Right lobe of liver (tissue), 6 donors: ENCODE data around the gene SEPTIN7. TPM values are rescaled to one million over a fixed set of nuclear protein-coding genes. Genes with fewer than 3 reads are reported as not detected.

Experiments
- ATAC-seq, 4 donors: fragments of 200-7000 bp; cut with Tn5 transposase; one replicate each; pipeline ENCODE4 v1.9.1; 2020; ENCODE audit warnings: mild to moderate bottlenecking in 4 of 4, moderate library complexity in 4 of 4
- DNase-seq, 3 donors: peaks; one replicate each; pipeline ENCODE4 v3.0.0-alpha.2; 2020
- H3K27ac ChIP-seq, 3 donors: fragments of 200-600 bp; one replicate each; pipeline ENCODE4 v1.8.0; 2022
- H3K27me3 ChIP-seq, 2 donors: fragments of 200-600 bp; one replicate each; pipeline ENCODE4 v1.8.0; 2022
- H3K36me3 ChIP-seq, 4 donors: fragments of 200-600 bp; sonication (generic) in 1 of 4; one replicate each; pipeline versions ENCODE4 v1.5.1 to v1.8.0; 2017 to 2022; ENCODE audit warnings: control low read depth in 1 of 4
- H3K4me1 ChIP-seq, 4 donors: fragments of 200-600 bp; sonication (generic) in 1 of 4; one replicate each; pipeline versions ENCODE4 v1.5.1 to v1.8.0; 2017 to 2022; ENCODE audit warnings: control low read depth in 1 of 4
- H3K4me3 ChIP-seq, 3 donors: fragments of 200-600 bp; one replicate each; pipeline ENCODE4 v1.8.0; 2022
- H3K9me3 ChIP-seq, 4 donors: fragments of 200-600 bp; sonication (generic) in 1 of 4; one replicate each; pipeline versions ENCODE4 v1.5.1 to v1.8.0; 2017 to 2022; ENCODE audit warnings: control low read depth in 1 of 4
- CTCF ChIP-seq, 4 donors: fragments of 200-600 bp in 3 of 4; fragments of 450-650 bp in 1 of 4; IDR thresholded peaks; one replicate each; pipeline versions ENCODE4 v1.5.1 to v1.8.0; 2016 to 2022; ENCODE audit warnings: antibody characterized with exemption in 4 of 4, mild to moderate bottlenecking in 2 of 4
- POLR2A ChIP-seq: fragments of 450-650 bp; IDR thresholded peaks from one replicate; pipeline ENCODE4 v1.6.1; 2017; ENCODE audit warnings: antibody characterized with exemption, mild to moderate bottlenecking
- WGBS: methylation state at CpG from one replicate; pipeline ENCODE4 v1.1.6; 2018; ENCODE audit warnings: low coverage, low lambda C conversion rate; ENCODE audit not compliant: insufficient coverage; ENCODE audit errors: missing lambda C conversion rate; 5-methylcytosine and 5-hydroxymethylcytosine counted together
- intact Hi-C, 2 donors: fragments of 100-400 bp; cut with DNase I; formaldehyde crosslinking; loops; one replicate each; pipeline versions ENCODE4 v1.11.2 to v1.14.1; 2022
- total RNA-seq, 6 experiments: library from RNA; depleted of rRNA in 2 of 6; stranded (reverse); fragments of >200 nt in 2 of 6; fragmentation: NEBNext Ultra II Directional in 3 of 6; extraction: Animal tissue kit (Norgen Biotek cat#: 25700) in 3 of 6; gene quantifications; one replicate each; pipeline versions ENCODE4 v1.1.0 to v1.2.4, GENCODE V29; 2016 to 2023
- donor health status: DM: no; HTN: yes; CAD: no.
- donor health status: DM: no; HTN: no; CAD: no.
- donor health status: DM: no; HTN: no; CAD: no.
- donor health status: DM: no; HTN: yes; CAD: no.
- donor health status: DM: no; HTN: yes; CAD: no.

Gene SEPTIN7
- total RNA-seq, 6 experiments from 2014 or later: 35.2 to 67.7 (median 56.5) TPM

- Histone ChIP-seq H3K9me3 (no peaks in the 10 kb centered on the region), H3K4me1 (no peaks in the 10 kb centered on the region), H3K27me3 (no peaks in the 10 kb centered on the region), H3K27ac (no peak overlapping the region), H3K36me3 (no peaks in the 10 kb centered on the region), H3K4me3 (no peak overlapping the region)
- no peak for DNase-seq
- intact Hi-C loops: no loop called here
- no peak for ATAC-seq
- TF ChIP-seq CTCF (IDR thresholded peaks at IDR 0.05) (no peak), POLR2A (no peak)
- 94% methylated on average over 3 of the region's 3 CpGs for WGBS
These were observed 26.9 kb upstream of the SEPTIN7 start for GRCh38 chr7:35773994-35774393.

DNA sequence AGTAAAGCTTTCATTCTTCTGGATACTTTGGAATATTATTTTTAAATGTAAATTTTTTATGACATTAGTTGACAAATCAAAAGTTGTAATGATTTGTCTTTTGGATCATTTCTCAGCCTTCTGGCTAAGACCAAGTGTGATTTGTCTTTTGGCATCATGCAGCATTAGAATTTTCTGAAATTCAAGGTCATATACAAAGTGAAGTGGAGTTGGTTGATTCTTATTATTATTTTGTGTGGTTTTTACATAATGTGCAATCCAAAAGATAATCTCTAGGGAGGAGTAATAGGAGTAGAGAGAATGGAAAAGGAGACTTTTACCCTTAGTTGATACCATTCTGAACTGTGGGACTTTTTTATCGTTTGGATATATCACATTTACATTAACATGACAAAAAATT lies 24.2 kb upstream of the SEPTIN7 start:
- TF ChIP-seq POLR2A (no peak), CTCF (IDR thresholded peaks at IDR 0.05) (no peak)
- no peak overlapping the region for H3K4me3 ChIP-seq
- H3K9me3 ChIP-seq: no peaks in the 10 kb centered on the region
- intact Hi-C loops: no loop called here
- DNase-seq: no peak
- H3K36me3 ChIP-seq: no peaks in the 10 kb centered on the region
- no peaks in the 10 kb centered on the region for H3K27me3 ChIP-seq
- H3K27ac ChIP-seq: no peak overlapping the region
- H3K4me1 ChIP-seq: no peaks in the 10 kb centered on the region
- no peak for ATAC-seq
- WGBS: 88% methylated on average over 1 of the region's 1 CpG

- Histone ChIP-seq H3K27ac (no peak overlapping the region), H3K9me3 (no peaks in the 10 kb centered on the region), H3K27me3 (no peaks in the 10 kb centered on the region), H3K36me3 (no peaks in the 10 kb centered on the region), H3K4me1 (no peaks in the 10 kb centered on the region), H3K4me3 (no peak overlapping the region)
- DNase-seq: no peak
- TF ChIP-seq CTCF (IDR thresholded peaks at IDR 0.05) (no peak), POLR2A (no peak)
- ATAC-seq: no peak
- intact Hi-C loops: no loop called here
These were observed 23.7 kb upstream of the SEPTIN7 start for GRCh38 chr7:35777121-35777520.

DNA sequence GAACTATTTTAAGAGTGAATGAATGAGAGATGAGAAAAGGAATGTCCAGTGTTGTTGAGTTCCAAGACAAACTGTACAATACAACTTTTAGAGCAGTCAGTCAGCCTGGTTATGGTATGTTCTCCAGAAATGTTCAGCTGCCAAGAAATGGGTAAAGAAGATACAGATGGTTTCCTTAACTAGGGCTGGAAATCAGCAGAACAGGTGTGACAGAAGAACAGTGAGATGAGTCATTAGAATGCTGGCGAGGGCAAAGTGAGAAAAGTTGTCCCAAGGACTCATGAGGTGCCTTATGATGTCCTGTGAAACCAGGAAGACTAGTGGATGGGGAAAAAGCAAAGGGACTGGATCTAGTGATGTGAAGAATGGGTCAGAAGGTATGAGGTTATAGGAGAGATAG lies 20.8 kb upstream of the SEPTIN7 start:
- WGBS: 100% methylated on average over 1 of the region's 1 CpG
- intact Hi-C loops: no loop called here
- no peak for ATAC-seq

More for the DNA sequence above, 20.8 kb upstream of the SEPTIN7 start:
- DNase-seq: no peak
- Histone ChIP-seq H3K4me3 (no peak overlapping the region), H3K9me3 (no peaks in the 10 kb centered on the region), H3K27ac (no peak overlapping the region), H3K27me3 (no peaks in the 10 kb centered on the region), H3K4me1 (no peaks in the 10 kb centered on the region), H3K36me3 (no peaks in the 10 kb centered on the region)
- TF ChIP-seq CTCF (IDR thresholded peaks at IDR 0.05) (no peak), POLR2A (no peak)
